ENCODE measurements around the gene PLAAT2. TPM values are rescaled to one million over a fixed set of nuclear protein-coding genes. Genes with fewer than 3 reads are reported as not detected.
A peak's percentile ranks its signal among the peaks of the same experiment; 100 is the strongest.

PLAAT2 gene
- total and polyA plus RNA-seq, 2 of the 13 experiments (the other 11 are each of a cell fraction or from before 2014, with no cell fraction given), result 0.22 TPM; not detected in 1

- 0 out of 2 replicates have a peak, but pooled peaks have one; percentile 38 for TF ChIP-seq POGK (CRISPR knock-in tag; conservative IDR thresholded peaks at IDR 0.05)
- TF ChIP-seq MXD4 (CRISPR knock-in tag; IDR thresholded peaks at IDR 0.05), result no peak
- 0 out of 2 replicates have a peak, but pooled peaks have one; percentile 57 for TF ChIP-seq ZNF44 (CRISPR knock-in tag; IDR thresholded peaks at IDR 0.05)
- 0 out of 2 replicates have a peak, but pooled peaks have one; percentile 43 for TF ChIP-seq ZNF749 (CRISPR knock-in tag; IDR thresholded peaks at IDR 0.05; ENCODE audit: borderline replicate concordance)
- 0 out of 4 replicates have a peak, but pooled peaks of 1 of the 2 experiments have one; percentile 20 for TF ChIP-seq HMGXB4 (CRISPR knock-in tag; IDR thresholded peaks at IDR 0.05; ENCODE audit: borderline replicate concordance in 1 of 2, low read depth in 1 of 2)
- TF ChIP-seq ZNF574 (CRISPR knock-in tag; IDR thresholded peaks at IDR 0.05), result 0 out of 2 replicates have a peak, but pooled peaks have one; percentile 22
- peak; percentile 73 to 74 for TF ChIP-seq MAFK (conservative IDR thresholded peaks at IDR 0.05 in 1 of 2, IDR thresholded peaks at IDR 0.05 in 1 of 2; ENCODE audit: low read length in 2 of 2)
- TF ChIP-seq HOXA3 (CRISPR knock-in tag; IDR thresholded peaks at IDR 0.05), result peak; percentile 45; the same call in 1 of the 2 replicates
- TF ChIP-seq FOXA3 (CRISPR knock-in tag; IDR thresholded peaks at IDR 0.05), result peak; percentile 52; the same call in 1 of the 2 replicates
- TF ChIP-seq ZFX (CRISPR knock-in tag; IDR thresholded peaks at IDR 0.05; ENCODE audit: low read depth), result 0 out of 2 replicates have a peak, but pooled peaks have one; percentile 20
- TF ChIP-seq MAX (IDR thresholded peaks at IDR 0.05), result peak; percentile 27; the same call in 1 of the 2 replicates
- TF ChIP-seq CEBPG (CRISPR knock-in tag; IDR thresholded peaks at IDR 0.05), result peak; percentile 84
- TF ChIP-seq NR2F6 (IDR thresholded peaks at IDR 0.05), result 0 out of 2 replicates have a peak, but pooled peaks have one; percentile 42
- TF ChIP-seq NR2F6 (CRISPR knock-in tag; IDR thresholded peaks at IDR 0.05), result peak; percentile 58; the same call in 1 of the 2 replicates
- peak; percentile 43; the same call in 1 of the 2 replicates for TF ChIP-seq SMAD9 (CRISPR knock-in tag; IDR thresholded peaks at IDR 0.05)
- TF ChIP-seq ZSCAN25 (CRISPR knock-in tag; IDR thresholded peaks at IDR 0.05), result peak; percentile 93
- TF ChIP-seq GATAD2A (CRISPR knock-in tag; IDR thresholded peaks at IDR 0.05), result peak; percentile 60
- no peak for TF ChIP-seq LCORL (IDR thresholded peaks at IDR 0.05)
- TF ChIP-seq LCORL (CRISPR knock-in tag; IDR thresholded peaks at IDR 0.05), result peak; percentile 75
- TF ChIP-seq ZNF350 (CRISPR knock-in tag; IDR thresholded peaks at IDR 0.05; ENCODE audit: borderline replicate concordance, low read depth), result peak; percentile 13; the same call in 1 of the 2 replicates
- peak; percentile 54 for TF ChIP-seq ZNF331 (CRISPR knock-in tag; IDR thresholded peaks at IDR 0.05)
- no peak for TF ChIP-seq ZBTB2 (CRISPR knock-in tag; IDR thresholded peaks at IDR 0.05; ENCODE audit: low read depth)
Observed at GRCh38 chr11:63574856-63575602, 11.8 kb upstream of the PLAAT2 start (continued).
